Uterine smooth muscle cell (primary cell): ENCODE measurements around the gene ASB5. TPM values are rescaled to one million over a fixed set of nuclear protein-coding genes. Genes with fewer than 3 reads are reported as not detected.

Experiments used
- total RNA-seq: library from RNA; depleted of rRNA; stranded (reverse); fragments of >200 nt; gene quantifications from 2 replicates; pipeline ENCODE4 v1.2.3, GENCODE V29; 2014

Gene ASB5
- total RNA-seq, result 0.33 and 2.2 TPM in 2 replicates

GRCh38 chr4:176268963-176269362 lies at the start of gene ASB5:
Gene ASB5 (minus strand): TSS chr4:176269222. CDS start chr4:176269108, 114 bp downstream.

GRCh38 chr4:176195184-176195978 lies 73.6 kb downstream of the ASB5 start, which contains the start of gene SPATA4:
Gene SPATA4 (minus strand): TSS chr4:176195585. CDS start chr4:176195562, 23 bp downstream.

Other genes with a start within 250 kb of the ASB5 start
- 4.3 and 5.6 TPM in 2 replicates for gene WDR17, start 203.4 kb downstream of the ASB5 start, total RNA-seq
- gene SPATA4, start 73.6 kb downstream of the ASB5 start, total RNA-seq, result 0.37 and 0.44 TPM in 2 replicates
- 116 and 162 TPM in 2 replicates for gene SPCS3, start 50.7 kb upstream of the ASB5 start, total RNA-seq